WTC11 (cell line): Measurements from ENCODE around the gene ADORA1. TPM values are rescaled to one million over a fixed set of nuclear protein-coding genes. Genes with fewer than 3 reads are reported as not detected.

Source experiments
- ATAC-seq: fragments of 200-7000 bp; cut with Tn5 transposase; 2 replicates; pipeline ENCODE4 v1.10.0; 2021; ENCODE audit warnings: mild to moderate bottlenecking, moderate library complexity
- CTCF ChIA-PET: fragments of 300-600 bp; sonication (Branson Sonifier 250); formaldehyde crosslinking; loops from one replicate; lab custom pipeline; 2021; ENCODE audit warnings: antibody characterized with exemption; lab: Charles Lee
- POLR2A ChIA-PET: fragments of 350-600 bp; sonication (Branson Sonifier 250); formaldehyde crosslinking; loops from one replicate; lab custom pipeline; 2021; ENCODE audit warnings: antibody characterized with exemption; lab: Charles Lee
- DNase-seq: peaks from one replicate; pipeline ENCODE4 v3.0.0; 2021; ENCODE audit warnings: low spot score
- H3K27ac Mint-ChIP-seq: 2 replicates; pipeline ENCODE4 v1.8.0; 2021; ENCODE audit warnings: mixed read lengths
- H3K27me3 Mint-ChIP-seq: 2 replicates; pipeline ENCODE4 v1.8.0; 2021; ENCODE audit warnings: low read depth, mild to moderate bottlenecking, moderate library complexity, mixed read lengths
- H3K36me3 Mint-ChIP-seq: 2 replicates; pipeline ENCODE4 v1.8.0; 2021; ENCODE audit warnings: mixed read lengths
- H3K4me1 Mint-ChIP-seq: 2 replicates; pipeline ENCODE4 v1.8.0; 2022; ENCODE audit warnings: mixed read lengths
- H3K4me3 Mint-ChIP-seq: 2 replicates; pipeline ENCODE4 v1.8.0; 2021; ENCODE audit warnings: mild to moderate bottlenecking, moderate library complexity, mixed read lengths
- H3K9me3 Mint-ChIP-seq: 2 replicates; pipeline ENCODE4 v1.8.0; 2021; ENCODE audit warnings: mixed read lengths
- ETV6 ChIP-seq: sonication (generic); formaldehyde crosslinking; IDR thresholded peaks from 2 replicates; pipeline ENCODE4 v1.8.1; 2022; ENCODE audit warnings: mild to moderate bottlenecking, missing genetic modification reagents
- FOXK1 ChIP-seq: sonication (generic); formaldehyde crosslinking; IDR thresholded peaks from 2 replicates; pipeline ENCODE4 v1.8.0; 2022; ENCODE audit warnings: mild to moderate bottlenecking, moderate library complexity, missing genetic modification reagents
- IRF1 ChIP-seq: sonication (generic); formaldehyde crosslinking; IDR thresholded peaks from 2 replicates; pipeline ENCODE4 v1.8.0; 2023; ENCODE audit warnings: missing genetic modification reagents
- NFYB ChIP-seq: sonication (generic); formaldehyde crosslinking; conservative IDR thresholded peaks from 2 replicates; pipeline ENCODE4 v1.8.0; 2022; ENCODE audit warnings: low read depth, missing genetic modification reagents
- NR1H2 ChIP-seq: sonication (generic); formaldehyde crosslinking; IDR thresholded peaks from 2 replicates; pipeline ENCODE4 v1.9.0; 2021; ENCODE audit warnings: mild to moderate bottlenecking, moderate library complexity, missing genetic modification reagents
- PRRX2 ChIP-seq: fragments of 250-450 bp; sonication (Bioruptor Pico); IDR thresholded peaks from 2 replicates; pipeline ENCODE4 v1.8.0; 2021; ENCODE audit warnings: mild to moderate bottlenecking
- SP1 ChIP-seq: sonication (generic); formaldehyde crosslinking; conservative IDR thresholded peaks from 2 replicates; pipeline ENCODE4 v1.8.1; 2022; ENCODE audit warnings: missing genetic modification reagents
- TEAD1 ChIP-seq: sonication (generic); formaldehyde crosslinking; IDR thresholded peaks from 2 replicates; pipeline ENCODE4 v1.8.0; 2022; ENCODE audit warnings: mild to moderate bottlenecking, missing genetic modification reagents
- USF1 ChIP-seq: sonication (generic); formaldehyde crosslinking; IDR thresholded peaks from 2 replicates; pipeline ENCODE4 v1.8.0; 2022; ENCODE audit warnings: mild to moderate bottlenecking, missing genetic modification reagents
- USF2 ChIP-seq: sonication (generic); formaldehyde crosslinking; IDR thresholded peaks from 2 replicates; pipeline ENCODE4 v1.8.1; 2023; ENCODE audit warnings: mild to moderate bottlenecking, missing genetic modification reagents, moderate library complexity
- ZNF263 ChIP-seq: sonication (generic); formaldehyde crosslinking; IDR thresholded peaks from 2 replicates; pipeline ENCODE4 v1.8.1; 2022; ENCODE audit warnings: low read depth, mild to moderate bottlenecking, moderate library complexity, missing genetic modification reagents
- ZNF423 ChIP-seq: fragments of 250-450 bp; sonication (Bioruptor Pico); IDR thresholded peaks from 2 replicates; pipeline ENCODE4 v2.1.2; 2022; ENCODE audit warnings: mild to moderate bottlenecking, moderate library complexity
- ZNF425 ChIP-seq: fragments of 250-450 bp; sonication (Bioruptor Pico); conservative IDR thresholded peaks from 2 replicates; pipeline ENCODE4 v1.9.0; 2021; ENCODE audit warnings: mild to moderate bottlenecking
- ZNF671 ChIP-seq: fragments of 250-450 bp; sonication (Bioruptor Pico); IDR thresholded peaks from 2 replicates; pipeline ENCODE4 v1.8.0; 2021; ENCODE audit warnings: mild to moderate bottlenecking
- ZSCAN18 ChIP-seq: fragments of 250-450 bp; sonication (Bioruptor Pico); IDR thresholded peaks from 2 replicates; pipeline ENCODE4 v2.1.2; 2022; ENCODE audit warnings: mild to moderate bottlenecking, moderate library complexity
- total RNA-seq: library from RNA; stranded (reverse); gene quantifications from 3 replicates; pipeline ENCODE4 v1.2.3, GENCODE V29; 2021

The ADORA1 gene
- total RNA-seq, 1 experiment from 2014 or later, result 1.8 TPM

- ATAC-seq (no peak), DNase-seq (no peak)
- H3K27me3 Mint-ChIP-seq, result peaks cover under 1% of the 10 kb centered on the region; the same call in 1 of the 2 replicates
- no peaks in the 10 kb centered on the region for H3K9me3 Mint-ChIP-seq
- POLR2A ChIA-PET, result no interaction called here
- peaks cover 20% of the 10 kb centered on the region for H3K4me1 Mint-ChIP-seq
- CTCF ChIA-PET, result interaction anchor here (1.2 to 1.9 kb wide), 2 partner anchors 25 to 76 kb away, joined by 3 to 8 read pairs; no protein-coding TSS in a partner anchor
- no peak overlapping the region for H3K4me3 Mint-ChIP-seq
- H3K27ac Mint-ChIP-seq, result no peak overlapping the region
- no peaks in the 10 kb centered on the region for H3K36me3 Mint-ChIP-seq
- no peak for TF ChIP-seq ZSCAN18 (CRISPR knock-in tag)
These were observed 63.4 kb downstream of the ADORA1 start for GRCh38 chr1:203190949-203191348.

GRCh38 chr1:203196371-203196770 lies 68.8 kb downstream of the ADORA1 start:
- H3K4me1 Mint-ChIP-seq, result no peaks in the 10 kb centered on the region
- ChIA-PET CTCF (interaction anchor here (1.0 to 2.3 kb wide), 10 partner anchors 9 to 156 kb away, joined by 3 to 14 read pairs (median 4); no protein-coding TSS in a partner anchor), POLR2A (no interaction called here)
- TF ChIP-seq TEAD1 (CRISPR knock-in tag) (peak; percentile 43; the same call in 1 of the 2 replicates), NFYB (CRISPR knock-in tag) (no peak)
- ATAC-seq (peak; percentile 87), DNase-seq (no peak)
- no peaks in the 10 kb centered on the region for H3K36me3 Mint-ChIP-seq
- H3K27ac Mint-ChIP-seq, result no peak overlapping the region
- H3K4me3 Mint-ChIP-seq, result no peak overlapping the region
- H3K27me3 Mint-ChIP-seq, result peaks cover 3% of the 10 kb centered on the region; the same call in 1 of the 2 replicates
- peaks cover 6% of the 10 kb centered on the region; the same call in 1 of the 2 replicates for H3K9me3 Mint-ChIP-seq

- CTCF ChIA-PET, result interaction anchor here (1.2 to 1.9 kb wide), 4 partner anchors 10 to 158 kb away, joined by 3 to 8 read pairs (median 4); no protein-coding TSS in a partner anchor
- H3K9me3 Mint-ChIP-seq, result peaks cover 6% of the 10 kb centered on the region; the same call in 1 of the 2 replicates
- H3K36me3 Mint-ChIP-seq, result no peaks in the 10 kb centered on the region
- POLR2A ChIA-PET, result no interaction called here
- DNase-seq (no peak), ATAC-seq (no peak)
- TF ChIP-seq PRRX2 (CRISPR knock-in tag), result no peak
- TF ChIP-seq ZNF423, result no peak
- no peak for TF ChIP-seq ZNF425
- TF ChIP-seq IRF1 (CRISPR knock-in tag), result no peak
- TF ChIP-seq, all 79 proteins: peak for 0
- no peak overlapping the region for H3K4me3 Mint-ChIP-seq
- H3K27ac Mint-ChIP-seq, result no peak overlapping the region
- H3K4me1 Mint-ChIP-seq, result no peaks in the 10 kb centered on the region
- H3K27me3 Mint-ChIP-seq, result peaks cover 3% of the 10 kb centered on the region; the same call in 1 of the 2 replicates
These were observed 70.1 kb downstream of the ADORA1 start for GRCh38 chr1:203197625-203198024.

GRCh38 chr1:203199002-203199401 lies 71.5 kb downstream of the ADORA1 start:
- H3K36me3 Mint-ChIP-seq, result no peaks in the 10 kb centered on the region
- no peak for DNase-seq
- peaks cover 6% of the 10 kb centered on the region; the same call in 1 of the 2 replicates for H3K9me3 Mint-ChIP-seq
- no peak for ATAC-seq
- POLR2A ChIA-PET, result no interaction called here
- peaks cover 3% of the 10 kb centered on the region; the same call in 1 of the 2 replicates for H3K27me3 Mint-ChIP-seq
- H3K4me1 Mint-ChIP-seq, result no peaks in the 10 kb centered on the region
- no peak overlapping the region for H3K4me3 Mint-ChIP-seq
- CTCF ChIA-PET, result interaction anchor here (1.1 to 2.3 kb wide), 3 partner anchors 27 to 160 kb away, joined by 4 to 8 read pairs (median 4); no protein-coding TSS in a partner anchor
- H3K27ac Mint-ChIP-seq, result no peak overlapping the region
- TF ChIP-seq ZNF263 (CRISPR knock-in tag) (no peak), USF2 (CRISPR knock-in tag) (no peak)

- no peaks in the 10 kb centered on the region for H3K4me1 Mint-ChIP-seq
- H3K36me3 Mint-ChIP-seq, result no peaks in the 10 kb centered on the region
- H3K9me3 Mint-ChIP-seq, result peaks cover 6% of the 10 kb centered on the region; the same call in 1 of the 2 replicates
- POLR2A ChIA-PET, result no interaction called here
- no peak overlapping the region for H3K4me3 Mint-ChIP-seq
- peaks cover 3% of the 10 kb centered on the region; the same call in 1 of the 2 replicates for H3K27me3 Mint-ChIP-seq
- DNase-seq, result no peak
- TF ChIP-seq SP1 (CRISPR knock-in tag) (no peak), ZNF671 (CRISPR knock-in tag) (no peak), NR1H2 (no peak), FOXK1 (no peak), USF1 (CRISPR knock-in tag) (no peak), ETV6 (CRISPR knock-in tag) (no peak)
- TF ChIP-seq, all 79 proteins: peak for 0
- H3K27ac Mint-ChIP-seq, result no peak overlapping the region
- ATAC-seq, result no peak
- CTCF ChIA-PET, result interaction anchor here (1.1 to 2.3 kb wide), 4 partner anchors 17 to 160 kb away, joined by 4 to 12 read pairs (median 6); no protein-coding TSS in a partner anchor
These were observed 71.9 kb downstream of the ADORA1 start for GRCh38 chr1:203199481-203199815.
